ENCODE results near the gene STK17A.
"Not testable (repeated sequence)": the region's sequence is repeated elsewhere in the genome, so short reads cannot be mapped to it uniquely, and the experiment has no call there.

Gene STK17A

GRCh38 chr7:43658718-43659548 lies 76.0 kb downstream of the STK17A start:
- H3K27ac ChIP-seq (ENCODE audit: low read depth, low read length, severe bottlenecking), result no peak overlapping the region

GRCh38 chr7:43659549-43659896 lies 76.6 kb downstream of the STK17A start:
- Histone ChIP-seq H3K27ac (ENCODE audit: low read depth, low read length, severe bottlenecking) (no peak overlapping the region), H3K36me3 (ENCODE audit: control insufficient read depth, insufficient read depth, low read length) (peaks cover 29% of the 10 kb centered on the region)

More at GRCh38 chr7:43658718-43659548, 76.0 kb downstream of the STK17A start:
- Histone ChIP-seq H3K9me3 (ENCODE audit: control insufficient read depth, low read length) (no peaks in the 10 kb centered on the region), H3K4me3 (ENCODE audit: extremely low read depth, insufficient read depth, low read length, poor library complexity, severe bottlenecking) (no peak overlapping the region), H3K36me3 (ENCODE audit: control insufficient read depth, insufficient read depth, low read length) (peaks cover 28% of the 10 kb centered on the region), H3K4me1 (ENCODE audit: control insufficient read depth, insufficient read depth, low read length, poor library complexity, severe bottlenecking) (peaks cover 10% of the 10 kb centered on the region)
- 89 to 93% methylated on average over 5 to 6 of the region's 7 CpGs for WGBS, 2 experiments (ENCODE audit: insufficient coverage in 2 of 2)

GRCh38 chr7:43660141-43660540 lies 77.2 kb downstream of the STK17A start:
- H3K36me3 ChIP-seq (ENCODE audit: control insufficient read depth, insufficient read depth, low read length), result peaks cover 30% of the 10 kb centered on the region
- H3K9me3 ChIP-seq (ENCODE audit: control insufficient read depth, low read length), result no peaks in the 10 kb centered on the region
- H3K4me1 ChIP-seq (ENCODE audit: control insufficient read depth, insufficient read depth, low read length, poor library complexity, severe bottlenecking), result peaks cover 10% of the 10 kb centered on the region
- WGBS, 2 experiments (ENCODE audit: insufficient coverage in 2 of 2), result 83% methylated on average over 2 of the region's 2 CpGs
- H3K4me3 ChIP-seq (ENCODE audit: extremely low read depth, insufficient read depth, low read length, poor library complexity, severe bottlenecking), result no peak overlapping the region
- no peak overlapping the region for H3K27ac ChIP-seq (ENCODE audit: low read depth, low read length, severe bottlenecking)

More at GRCh38 chr7:43659549-43659896, 76.6 kb downstream of the STK17A start:
- Histone ChIP-seq H3K4me1 (ENCODE audit: control insufficient read depth, insufficient read depth, low read length, poor library complexity, severe bottlenecking) (peaks cover 10% of the 10 kb centered on the region), H3K9me3 (ENCODE audit: control insufficient read depth, low read length) (no peaks in the 10 kb centered on the region), H3K4me3 (ENCODE audit: extremely low read depth, insufficient read depth, low read length, poor library complexity, severe bottlenecking) (no peak overlapping the region)

GRCh38 chr7:43664681-43665080 lies 81.8 kb downstream of the STK17A start:
- Histone ChIP-seq H3K9me3 (ENCODE audit: control insufficient read depth, low read length) (peaks cover 14% of the 10 kb centered on the region), H3K4me3 (ENCODE audit: extremely low read depth, insufficient read depth, low read length, poor library complexity, severe bottlenecking) (no peak overlapping the region), H3K36me3 (ENCODE audit: control insufficient read depth, insufficient read depth, low read length) (peaks cover 17% of the 10 kb centered on the region), H3K27ac (ENCODE audit: low read depth, low read length, severe bottlenecking) (no peak overlapping the region), H3K4me1 (ENCODE audit: control insufficient read depth, insufficient read depth, low read length, poor library complexity, severe bottlenecking) (no peaks in the 10 kb centered on the region)
- no CpG with 5 or more reads among the region's 1 CpG for WGBS, 2 experiments (ENCODE audit: insufficient coverage in 2 of 2)

GRCh38 chr7:43666938-43667337 lies 84.0 kb downstream of the STK17A start:
- peaks cover 17% of the 10 kb centered on the region for H3K36me3 ChIP-seq (ENCODE audit: control insufficient read depth, insufficient read depth, low read length)
- H3K27ac ChIP-seq (ENCODE audit: low read depth, low read length, severe bottlenecking), result no peak overlapping the region
- H3K4me3 ChIP-seq (ENCODE audit: extremely low read depth, insufficient read depth, low read length, poor library complexity, severe bottlenecking), result no peak overlapping the region
- no peaks in the 10 kb centered on the region for H3K4me1 ChIP-seq (ENCODE audit: control insufficient read depth, insufficient read depth, low read length, poor library complexity, severe bottlenecking)
- peaks cover 14% of the 10 kb centered on the region for H3K9me3 ChIP-seq (ENCODE audit: control insufficient read depth, low read length)

- H3K4me1 ChIP-seq (ENCODE audit: control insufficient read depth, insufficient read depth, low read length, poor library complexity, severe bottlenecking), result no peaks in the 10 kb centered on the region
- H3K36me3 ChIP-seq (ENCODE audit: control insufficient read depth, insufficient read depth, low read length), result peaks cover 12% of the 10 kb centered on the region
- 100% methylated on average over 1 of the region's 1 CpG; no CpG with 5 or more reads in 1 of the 2 experiments for WGBS, 2 experiments (ENCODE audit: insufficient coverage in 2 of 2)
- peaks cover 16% of the 10 kb centered on the region for H3K9me3 ChIP-seq (ENCODE audit: control insufficient read depth, low read length)
- H3K4me3 ChIP-seq (ENCODE audit: extremely low read depth, insufficient read depth, low read length, poor library complexity, severe bottlenecking), result no peak overlapping the region
- no peak overlapping the region for H3K27ac ChIP-seq (ENCODE audit: low read depth, low read length, severe bottlenecking)
These were observed 85.1 kb downstream of the STK17A start for GRCh38 chr7:43668035-43668434.

- peaks cover 11% of the 10 kb centered on the region for H3K36me3 ChIP-seq (ENCODE audit: control insufficient read depth, insufficient read depth, low read length)
- no peaks in the 10 kb centered on the region for H3K4me1 ChIP-seq (ENCODE audit: control insufficient read depth, insufficient read depth, low read length, poor library complexity, severe bottlenecking)
- no peak overlapping the region for H3K4me3 ChIP-seq (ENCODE audit: extremely low read depth, insufficient read depth, low read length, poor library complexity, severe bottlenecking)
- peaks cover 25% of the 10 kb centered on the region for H3K9me3 ChIP-seq (ENCODE audit: control insufficient read depth, low read length)
- 63 to 64% methylated on average over 8 of the region's 15 CpGs for WGBS, 2 experiments (ENCODE audit: insufficient coverage in 2 of 2)
- H3K27ac ChIP-seq (ENCODE audit: low read depth, low read length, severe bottlenecking), result no peak overlapping the region
These were observed 86.6 kb downstream of the STK17A start for GRCh38 chr7:43669286-43670081.

- 98 to 100% methylated on average over 3 to 4 of the region's 4 CpGs for WGBS, 2 experiments (ENCODE audit: insufficient coverage in 2 of 2)
- Histone ChIP-seq H3K4me3 (ENCODE audit: extremely low read depth, insufficient read depth, low read length, poor library complexity, severe bottlenecking) (no peak overlapping the region), H3K9me3 (ENCODE audit: control insufficient read depth, low read length) (peaks cover 25% of the 10 kb centered on the region), H3K36me3 (ENCODE audit: control insufficient read depth, insufficient read depth, low read length) (peaks cover 9% of the 10 kb centered on the region), H3K27ac (ENCODE audit: low read depth, low read length, severe bottlenecking) (no peak overlapping the region), H3K4me1 (ENCODE audit: control insufficient read depth, insufficient read depth, low read length, poor library complexity, severe bottlenecking) (no peaks in the 10 kb centered on the region)
These were observed 88.6 kb downstream of the STK17A start for GRCh38 chr7:43671521-43671920.

- 88 to 96% methylated on average over 2 to 3 of the region's 5 CpGs for WGBS, 2 experiments (ENCODE audit: insufficient coverage in 2 of 2)
- not testable (repeated sequence) for H3K36me3 ChIP-seq (ENCODE audit: control insufficient read depth, insufficient read depth, low read length); H3K4me1 ChIP-seq (ENCODE audit: control insufficient read depth, insufficient read depth, low read length, poor library complexity, severe bottlenecking); H3K27ac ChIP-seq (ENCODE audit: low read depth, low read length, severe bottlenecking); H3K4me3 ChIP-seq (ENCODE audit: extremely low read depth, insufficient read depth, low read length, poor library complexity, severe bottlenecking)
- peaks cover 11% of the 10 kb centered on the region for H3K9me3 ChIP-seq (ENCODE audit: control insufficient read depth, low read length)
These were observed 90.5 kb downstream of the STK17A start for GRCh38 chr7:43673243-43673976.

- H3K4me3 ChIP-seq (ENCODE audit: extremely low read depth, insufficient read depth, low read length, poor library complexity, severe bottlenecking), result no peak overlapping the region
These were observed 91.9 kb downstream of the STK17A start for GRCh38 chr7:43674559-43675436.

More at GRCh38 chr7:43674559-43675436, 91.9 kb downstream of the STK17A start:
- WGBS, 2 experiments (ENCODE audit: insufficient coverage in 2 of 2), result 100% methylated on average over 1 of the region's 4 CpGs; no CpG with 5 or more reads in 1 of the 2 experiments
- Histone ChIP-seq H3K4me1 (ENCODE audit: control insufficient read depth, insufficient read depth, low read length, poor library complexity, severe bottlenecking) (no peaks in the 10 kb centered on the region), H3K27ac (ENCODE audit: low read depth, low read length, severe bottlenecking) (no peak overlapping the region), H3K36me3 (ENCODE audit: control insufficient read depth, insufficient read depth, low read length) (peaks cover 3% of the 10 kb centered on the region), H3K9me3 (ENCODE audit: control insufficient read depth, low read length) (peaks cover 11% of the 10 kb centered on the region)

All from mesodermal cell (in vitro differentiated cells).